Adrenal gland (tissue), 12 donors: ENCODE results near the gene SPINK5. TPM values are rescaled to one million over a fixed set of nuclear protein-coding genes. Genes with fewer than 3 reads are reported as not detected.

Experiments used
- DNase-seq, 7 donors: peaks; one replicate each; pipeline ENCODE4 v3.0.0-alpha.2; 2019 to 2020
- H3K27ac ChIP-seq, 5 donors: fragments of 200-600 bp; sonication (generic) in 4 of 5; 1 replicate in 3 of 5; 2 replicates in 2 of 5; pipeline versions ENCODE4 v1.5.1 to v1.8.0; 2016 to 2020; ENCODE audit warnings: mild to moderate bottlenecking in 1 of 5
- H3K27me3 ChIP-seq: fragments of 200-600 bp; 2 replicates; pipeline ENCODE4 v1.8.0; 2021
- H3K36me3 ChIP-seq, 2 donors: fragments of 200-600 bp; replicated peaks in 1 of 2; 1 replicate in 1 of 2; 2 replicates in 1 of 2; pipeline versions ENCODE4 v1.5.1 to v1.8.0; 2018 to 2022
- H3K4me1 ChIP-seq, 2 donors: fragments of 200-600 bp; replicated peaks in 1 of 2; 1 replicate in 1 of 2; 2 replicates in 1 of 2; pipeline versions ENCODE4 v1.5.1 to v1.8.0; 2018 to 2021
- H3K4me3 ChIP-seq, 4 donors: fragments of 200-600 bp; sonication (generic) in 3 of 4; one replicate each; pipeline ENCODE4 v1.5.1; 2016 to 2018
- H3K9me3 ChIP-seq, 3 donors: fragments of 200-600 bp; sonication (generic) in 1 of 3; replicated peaks in 1 of 3; 1 replicate in 2 of 3; 2 replicates in 1 of 3; pipeline versions ENCODE4 v1.5.1 to v1.8.0; 2016 to 2021
- POLR2A ChIP-seq, 2 donors: fragments of 450-650 bp; IDR thresholded peaks; one replicate each; pipeline ENCODE4 v1.6.1; 2017; ENCODE audit warnings: antibody characterized with exemption in 2 of 2, mild to moderate bottlenecking in 2 of 2, moderate library complexity in 1 of 2
- WGBS, 4 donors: extraction: QIAGEN DNeasy Blood & Tissue Kit in 2 of 4; methylation state at CpG; one replicate each; pipeline versions ENCODE4 v1.1.5 to v1.1.7; 2013 to 2017; 5-methylcytosine and 5-hydroxymethylcytosine counted together
- intact Hi-C, 2 donors: fragments of 100-400 bp; cut with DNase I; formaldehyde crosslinking; loops; one replicate each; pipeline versions ENCODE4 v1.14.1 to v1.15.0; 2022 to 2023
- polyA plus RNA-seq, 3 donors: library from polyadenylated mRNA; stranded (reverse); fragments of 200-250 nt in 2 of 3; fragments of 350-450 nt in 1 of 3; fragmentation: Illumina TruSeq in 1 of 3; extraction: RNeasy Lipid Tissue Mini Kit (QIAGEN cat#74804) in 1 of 3; gene quantifications; one replicate each; pipeline ENCODE4 v1.2.3, GENCODE V29; 2013 to 2014
- total RNA-seq, 9 donors: library from RNA; depleted of rRNA in 4 of 9; stranded (reverse); fragments of >200 nt in 4 of 9; fragments of 120-200 nt in 1 of 9; fragmentation: NEBNext Ultra II Directional in 1 of 9; extraction: Animal tissue kit (Norgen Biotek cat#: 25700) in 1 of 9; gene quantifications; one replicate each; pipeline versions ENCODE4 v1.1.0 to v1.2.4, GENCODE V29; 2013 to 2023
- TF ChIP-seq, protein P1 (sequence below), 6 experiments: fragments of 450-650 bp in 4 of 6; fragments of 200-600 bp in 2 of 6; sonication (generic) in 1 of 6; IDR thresholded peaks; 1 replicate in 5 of 6; 2 replicates in 1 of 6; pipeline versions ENCODE4 v1.5.1 to v1.8.0; 2016 to 2021; ENCODE audit warnings: antibody characterized with exemption in 6 of 6, mild to moderate bottlenecking in 2 of 6, moderate library complexity in 1 of 6
- donor health status: healthy with polysubstance abuse.
- donor health status: Bipolar disorder and iron deficiency.
- donor health status: DM: yes; HTN: yes; CAD: no.
- donor health status: DM: no; HTN: no; CAD: no.
- donor health status: DM: no; HTN: no; CAD: no.
- donor health status: DM: yes; HTN: yes; CAD: no.

SPINK5 gene
- total and polyA plus RNA-seq, 12 donors: 0.13 to 3.5 (median 0.40) TPM; not detected in 3

DNA sequence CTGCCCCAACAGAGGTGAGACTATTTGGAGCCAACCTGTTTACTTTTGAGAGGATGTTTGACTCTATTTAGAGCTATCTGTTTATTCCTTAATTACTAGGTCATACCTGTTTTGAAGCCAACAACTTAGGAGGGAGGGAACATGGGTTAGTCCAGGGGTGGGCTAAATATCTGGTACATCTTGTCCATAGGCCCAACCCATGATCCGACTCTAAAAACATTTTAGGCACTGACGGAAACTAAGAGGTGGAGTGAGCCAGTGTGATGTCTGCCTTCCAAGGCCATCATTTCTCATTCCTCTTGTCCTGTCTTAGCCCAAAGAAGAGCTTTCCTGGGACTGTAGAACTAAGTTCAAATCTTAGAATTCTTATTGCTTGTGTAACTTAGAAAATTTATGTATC, 8.4 kb downstream of the SPINK5 start:
- Histone ChIP-seq H3K4me1 (no peaks in the 10 kb centered on the region), H3K36me3 (no peaks in the 10 kb centered on the region), H3K9me3 (no peaks in the 10 kb centered on the region), H3K27me3 (no peaks in the 10 kb centered on the region), H3K4me3 (no peak overlapping the region), H3K27ac (no peak overlapping the region)
- intact Hi-C loops: no loop called here
- 64 to 73% (median 67%) methylated on average over 2 of the region's 2 CpGs for WGBS, 4 donors
- DNase-seq: no peak
- no peak for TF ChIP-seq POLR2A (IDR thresholded peaks at IDR 0.05)
- TF ChIP-seq, protein P1, sequence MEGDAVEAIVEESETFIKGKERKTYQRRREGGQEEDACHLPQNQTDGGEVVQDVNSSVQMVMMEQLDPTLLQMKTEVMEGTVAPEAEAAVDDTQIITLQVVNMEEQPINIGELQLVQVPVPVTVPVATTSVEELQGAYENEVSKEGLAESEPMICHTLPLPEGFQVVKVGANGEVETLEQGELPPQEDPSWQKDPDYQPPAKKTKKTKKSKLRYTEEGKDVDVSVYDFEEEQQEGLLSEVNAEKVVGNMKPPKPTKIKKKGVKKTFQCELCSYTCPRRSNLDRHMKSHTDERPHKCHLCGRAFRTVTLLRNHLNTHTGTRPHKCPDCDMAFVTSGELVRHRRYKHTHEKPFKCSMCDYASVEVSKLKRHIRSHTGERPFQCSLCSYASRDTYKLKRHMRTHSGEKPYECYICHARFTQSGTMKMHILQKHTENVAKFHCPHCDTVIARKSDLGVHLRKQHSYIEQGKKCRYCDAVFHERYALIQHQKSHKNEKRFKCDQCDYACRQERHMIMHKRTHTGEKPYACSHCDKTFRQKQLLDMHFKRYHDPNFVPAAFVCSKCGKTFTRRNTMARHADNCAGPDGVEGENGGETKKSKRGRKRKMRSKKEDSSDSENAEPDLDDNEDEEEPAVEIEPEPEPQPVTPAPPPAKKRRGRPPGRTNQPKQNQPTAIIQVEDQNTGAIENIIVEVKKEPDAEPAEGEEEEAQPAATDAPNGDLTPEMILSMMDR (IDR thresholded peaks at IDR 0.05): no peak

DNA sequence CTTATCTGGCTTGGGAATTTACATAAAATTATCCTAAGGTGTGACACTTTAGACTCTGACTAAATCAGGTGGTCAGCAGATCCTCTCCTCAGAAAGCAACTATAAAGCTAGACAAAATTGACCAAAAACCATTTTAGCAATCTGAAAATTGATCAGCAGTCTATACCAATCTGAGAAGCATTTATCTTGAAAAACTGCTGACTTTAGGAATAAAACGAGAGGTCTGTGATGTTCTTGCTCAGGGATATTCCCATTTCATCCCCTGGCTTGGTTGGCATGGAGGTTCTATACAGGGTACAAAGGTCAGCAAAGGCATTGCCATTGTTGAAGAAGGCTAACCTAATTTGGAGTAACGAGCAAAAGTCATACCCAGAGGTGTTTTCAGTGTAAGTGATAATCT, 11.7 kb downstream of the SPINK5 start:
- DNase-seq: no peak
- Histone ChIP-seq H3K27me3 (no peaks in the 10 kb centered on the region), H3K27ac (no peak overlapping the region), H3K9me3 (peaks cover 0 to 5% (median 0%) of the 10 kb centered on the region in 3 donors), H3K36me3 (no peaks in the 10 kb centered on the region), H3K4me3 (no peak overlapping the region), H3K4me1 (no peaks in the 10 kb centered on the region)
- no peak for TF ChIP-seq POLR2A (IDR thresholded peaks at IDR 0.05)
- TF ChIP-seq, protein P1 (IDR thresholded peaks at IDR 0.05): no peak
- 65 to 85% (median 73%) methylated on average over 2 of the region's 2 CpGs for WGBS, 4 donors
- intact Hi-C loops: no loop called here

DNA sequence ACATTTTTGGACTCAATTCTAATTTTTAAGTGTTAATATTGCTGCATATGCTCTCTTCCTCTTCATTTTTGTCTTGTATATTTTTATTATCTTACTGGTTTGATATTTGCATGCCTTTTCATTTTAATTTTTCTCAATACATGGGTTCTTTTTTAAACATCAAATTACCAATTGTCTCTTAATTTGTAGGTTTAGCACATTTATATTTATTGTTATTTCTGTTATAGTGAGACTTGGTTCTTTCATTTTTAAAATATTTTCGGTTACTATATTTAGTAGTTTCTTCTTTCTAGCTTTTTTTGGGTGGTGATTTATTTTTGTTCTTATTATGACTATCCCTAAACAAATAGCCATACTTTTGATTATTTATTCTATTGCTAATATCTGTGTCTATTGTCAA, 19.4 kb downstream of the SPINK5 start:
- TF ChIP-seq POLR2A (IDR thresholded peaks at IDR 0.05): no peak
- TF ChIP-seq, protein P1 (IDR thresholded peaks at IDR 0.05): no peak
- WGBS, 4 donors: 71 to 83% (median 74%) methylated on average over 1 of the region's 1 CpG
- H3K4me1 ChIP-seq: no peaks in the 10 kb centered on the region
- no peak overlapping the region for H3K4me3 ChIP-seq
- no peaks in the 10 kb centered on the region for H3K27me3 ChIP-seq
- intact Hi-C loops: no loop called here
- H3K36me3 ChIP-seq: no peaks in the 10 kb centered on the region
- peaks cover 0 to 5% (median 0%) of the 10 kb centered on the region in 3 donors for H3K9me3 ChIP-seq
- no peak overlapping the region for H3K27ac ChIP-seq
- no peak for DNase-seq

DNA sequence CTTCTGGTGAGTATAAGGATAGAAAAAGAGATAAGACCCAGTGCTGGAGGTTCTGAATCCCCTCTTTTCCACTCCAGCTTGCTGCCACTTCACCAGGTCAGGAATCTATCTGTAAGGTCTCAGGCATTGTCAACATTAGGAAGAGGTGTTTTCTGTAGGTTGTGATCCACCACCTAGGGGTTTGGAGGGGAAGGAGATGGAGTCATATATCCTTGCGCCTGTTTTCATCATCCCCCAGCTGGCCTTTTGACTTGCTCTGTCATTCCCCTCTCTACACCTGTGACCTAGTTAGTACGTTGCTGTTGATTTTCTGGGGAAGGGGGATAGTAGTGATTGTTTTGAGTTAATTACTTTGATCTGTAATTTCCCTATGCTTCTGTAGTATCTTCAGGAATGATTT, 20.5 kb downstream of the SPINK5 start:
- peaks cover 0 to 3% (median 0%) of the 10 kb centered on the region in 3 donors for H3K9me3 ChIP-seq
- no peak overlapping the region for H3K4me3 ChIP-seq
- no peak overlapping the region for H3K27ac ChIP-seq
- no peaks in the 10 kb centered on the region for H3K36me3 ChIP-seq
- TF ChIP-seq POLR2A (IDR thresholded peaks at IDR 0.05): no peak
- TF ChIP-seq, protein P1 (IDR thresholded peaks at IDR 0.05): no peak
- DNase-seq: no peak
- 65 to 81% (median 77%) methylated on average over 2 of the region's 2 CpGs for WGBS, 4 donors
- no peaks in the 10 kb centered on the region for H3K4me1 ChIP-seq
- H3K27me3 ChIP-seq: no peaks in the 10 kb centered on the region
- intact Hi-C loops: no loop called here
